ENCODE results near the gene DYNC2I2.
"Not testable (repeated sequence)": the region's sequence is repeated elsewhere in the genome, so short reads cannot be mapped to it uniquely, and the experiment has no call there.

Gene DYNC2I2

DNA sequence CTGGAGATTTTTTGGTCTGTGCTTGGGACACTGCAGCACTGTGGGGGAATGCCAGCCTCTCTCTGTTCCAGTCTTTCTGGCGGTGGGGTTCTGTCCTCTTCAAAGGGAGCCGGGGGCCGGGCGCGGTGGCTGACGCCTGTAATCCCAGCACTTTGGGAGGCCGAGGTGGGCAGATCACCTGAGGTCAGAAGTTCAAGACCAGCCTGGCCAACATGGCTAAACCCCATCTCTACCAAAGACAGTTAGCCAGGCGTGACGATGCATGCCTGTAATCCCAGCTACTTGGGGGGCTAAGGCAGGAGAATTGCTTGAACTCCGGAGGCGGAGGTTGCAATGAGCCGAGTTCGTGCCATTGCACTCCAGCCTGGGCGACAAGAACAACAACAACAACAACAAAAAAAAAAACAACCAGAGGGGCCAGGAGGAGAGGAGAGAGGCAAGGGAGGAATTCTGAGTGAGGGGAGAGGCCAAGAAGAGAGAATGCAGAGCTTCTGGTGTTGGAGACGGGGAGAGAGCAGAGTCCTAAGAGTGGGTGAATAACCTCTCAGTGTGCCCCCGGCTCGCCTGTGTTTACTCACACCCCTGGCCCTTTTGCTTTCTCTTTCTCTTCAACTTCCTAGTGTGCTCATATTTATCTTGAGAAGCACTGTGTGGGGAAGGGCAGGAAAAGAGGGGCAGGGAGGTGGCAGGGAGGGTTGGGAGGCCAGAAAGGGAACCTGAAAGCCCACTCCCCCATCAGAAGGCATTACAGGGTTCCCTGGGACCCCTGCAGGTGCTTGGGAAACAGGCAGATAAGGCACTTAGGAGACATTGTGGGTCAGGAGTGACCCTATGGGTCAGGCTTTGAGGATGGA, 29.2 kb upstream of the DYNC2I2 start:
- DNase-seq: no peak

GRCh38 chr9:128684325-128685199, 27.9 kb upstream of the DYNC2I2 start:
- DNase-seq: peak; percentile 44 to 83

- no peak for DNase-seq
Observed at GRCh38 chr9:128684065-128684324, 27.3 kb upstream of the DYNC2I2 start.

DNA sequence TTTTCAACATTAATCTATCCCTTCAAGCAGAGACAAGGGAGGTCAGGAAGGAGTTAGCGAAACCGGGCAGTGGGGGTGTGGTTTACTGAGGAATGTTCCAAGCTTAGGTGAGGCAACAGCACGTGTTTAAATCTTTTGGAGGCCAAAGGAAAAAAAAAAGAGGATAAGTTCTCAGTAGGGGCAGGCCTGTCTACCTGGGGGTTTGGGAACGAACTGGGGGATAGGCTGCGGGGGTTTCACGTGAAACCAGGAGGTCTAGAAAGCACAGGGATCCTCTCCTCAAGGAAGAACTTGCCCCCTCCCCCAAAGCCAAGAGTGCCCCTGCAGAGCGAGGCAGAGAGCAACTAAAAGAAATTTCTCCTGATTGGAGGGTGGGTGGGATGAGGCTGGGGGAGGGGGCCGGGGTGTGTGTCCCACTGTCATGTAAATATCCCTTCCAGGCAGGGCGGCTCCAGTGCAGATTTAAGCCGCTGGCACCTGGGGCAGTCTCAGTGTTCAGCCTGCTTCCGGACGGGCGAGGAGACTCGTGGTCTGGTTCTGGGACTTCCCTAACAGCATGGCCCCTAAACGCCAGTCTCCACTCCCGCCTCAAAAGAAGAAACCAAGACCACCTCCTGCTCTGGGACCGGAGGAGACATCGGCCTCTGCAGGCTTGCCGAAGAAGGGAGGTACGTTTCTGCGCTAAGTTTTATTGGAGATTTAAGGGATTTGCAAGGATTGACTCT, 26.9 kb upstream of the DYNC2I2 start:
- DNase-seq: peak in 1 of 2 experiments; percentile 37

DNA sequence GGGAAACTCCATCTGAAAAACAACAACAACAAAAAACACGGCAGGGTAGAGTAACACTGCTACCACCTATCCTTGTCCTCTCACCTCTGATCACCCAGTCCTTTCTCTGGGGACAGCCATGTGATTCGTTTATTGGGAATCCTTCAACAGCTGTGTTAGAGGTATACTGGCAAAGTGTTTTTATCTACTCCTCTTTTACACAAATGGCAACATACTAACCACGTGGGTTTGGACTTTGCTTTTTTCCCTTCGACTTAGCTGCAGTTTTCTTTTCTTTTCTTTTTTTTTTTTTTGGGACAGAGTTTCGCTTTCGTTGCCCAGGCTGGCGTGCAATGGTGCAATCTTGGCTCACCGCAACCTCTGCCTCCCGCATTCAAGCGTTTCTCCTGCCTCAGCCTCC, 21.1 kb upstream of the DYNC2I2 start:
- no peak for DNase-seq

DNA sequence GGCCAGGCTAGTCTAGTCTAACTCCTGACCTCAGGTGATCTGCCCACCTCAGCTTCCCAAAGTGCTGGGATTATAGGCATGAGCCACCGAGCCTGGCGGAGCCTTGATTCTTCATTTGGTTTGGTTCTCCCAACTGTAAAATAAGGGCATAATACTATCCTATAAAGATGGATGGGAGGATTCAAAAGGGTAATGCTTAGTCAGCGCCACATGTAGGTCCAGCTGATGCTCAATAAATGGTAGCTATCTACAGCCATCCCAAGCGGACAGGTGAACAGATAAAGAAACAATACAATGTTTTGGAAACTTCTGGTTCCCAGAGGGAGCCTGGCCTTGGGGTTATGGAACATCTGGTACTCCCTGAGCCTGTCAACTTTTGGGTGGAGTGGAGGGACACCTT, 18.7 kb upstream of the DYNC2I2 start:
- no peak for DNase-seq

DNA sequence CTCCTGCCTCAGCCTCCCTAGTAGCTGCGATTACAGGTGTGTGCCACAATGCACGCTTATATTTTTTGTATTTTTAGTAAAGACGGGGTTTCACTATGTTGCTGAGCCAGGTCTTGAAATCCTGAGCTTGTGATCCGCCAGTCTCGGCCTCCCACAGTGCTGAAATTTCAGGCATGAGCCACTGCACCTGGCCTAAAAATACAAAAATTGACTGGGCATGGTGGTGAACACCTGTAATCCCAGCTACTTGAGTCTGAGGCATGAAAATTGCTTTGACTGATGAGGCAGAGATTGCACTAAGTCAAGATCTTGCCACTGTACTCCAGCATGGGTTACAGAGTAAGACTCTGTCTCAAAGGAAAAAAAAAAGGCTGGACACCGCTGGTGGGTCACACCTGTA, 13.1 kb upstream of the DYNC2I2 start:
- DNase-seq: no peak

GRCh38 chr9:128666481-128666941, 9.9 kb upstream of the DYNC2I2 start:
- DNase-seq: peak; percentile 51 to 69

DNA sequence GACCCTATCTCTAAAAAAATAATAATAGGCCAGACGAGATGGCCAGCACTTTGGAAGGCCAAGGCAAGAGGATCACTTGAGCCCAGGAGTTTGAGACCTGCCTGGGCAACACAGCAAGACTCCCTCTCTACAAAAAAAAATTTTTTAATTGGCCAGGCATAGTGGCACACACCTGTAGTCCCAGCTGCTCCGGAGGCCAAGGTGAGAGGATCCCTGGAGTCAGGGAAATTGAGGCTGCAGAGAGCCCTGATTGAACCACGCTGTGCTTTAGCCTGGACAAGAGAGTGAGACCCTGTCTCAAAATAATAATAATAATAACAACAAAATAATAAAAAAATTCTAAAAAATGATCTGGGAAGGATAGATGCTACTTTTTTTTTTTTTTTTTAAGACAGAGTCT, 1.1 kb upstream of the DYNC2I2 start:
- DNase-seq: no peak

GRCh38 chr9:128657344-128657704, 677 bp upstream of the DYNC2I2 start:
- DNase-seq: no peak

- no peak for DNase-seq
Observed at GRCh38 chr9:128654481-128654880, 2.2 kb downstream of the DYNC2I2 start.

- DNase-seq: no peak
Observed at GRCh38 chr9:128653908-128654307, 2.7 kb downstream of the DYNC2I2 start.

GRCh38 chr9:128651798-128652197, 4.8 kb downstream of the DYNC2I2 start:
- DNase-seq: no peak

GRCh38 chr9:128648206-128648605, 8.4 kb downstream of the DYNC2I2 start:
- DNase-seq: not testable (repeated sequence)

DNA sequence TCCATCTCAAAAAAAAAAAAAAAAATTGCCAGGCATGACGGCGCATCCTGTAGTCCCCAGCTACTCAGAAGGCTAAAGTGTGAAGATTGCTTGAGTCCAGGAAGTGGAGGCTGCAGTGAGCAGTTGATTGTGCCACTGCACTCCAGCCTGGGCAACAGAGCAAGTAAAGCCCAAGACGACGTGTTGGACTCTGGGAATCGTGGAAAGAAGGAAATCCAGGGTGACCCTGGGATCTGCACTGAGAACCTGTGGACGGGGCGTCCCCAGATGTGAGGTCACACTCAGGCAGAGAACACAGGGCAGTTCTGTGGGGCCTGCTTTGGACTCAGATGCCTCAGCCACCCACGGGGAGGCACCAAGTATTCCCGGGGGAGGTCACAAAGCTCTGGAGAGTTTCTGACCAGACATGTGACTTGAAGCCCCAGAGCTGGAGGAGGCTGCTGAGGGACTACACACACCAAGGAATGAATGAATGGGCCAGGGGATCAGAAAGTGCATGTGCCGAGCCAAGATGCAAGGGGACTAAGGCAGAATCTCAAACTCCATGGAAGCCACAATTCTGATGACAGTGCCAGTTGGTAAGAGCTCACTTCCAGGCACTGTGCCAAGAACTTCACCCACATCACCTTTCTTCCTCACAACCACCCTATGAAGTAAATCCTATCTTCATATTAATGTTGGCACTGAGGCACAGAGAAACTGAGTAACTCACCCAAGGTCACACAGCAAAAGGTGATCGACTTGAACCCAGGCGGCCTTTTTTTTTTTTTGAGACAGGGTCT, 12.9 kb downstream of the DYNC2I2 start:
- DNase-seq: no peak

DNA sequence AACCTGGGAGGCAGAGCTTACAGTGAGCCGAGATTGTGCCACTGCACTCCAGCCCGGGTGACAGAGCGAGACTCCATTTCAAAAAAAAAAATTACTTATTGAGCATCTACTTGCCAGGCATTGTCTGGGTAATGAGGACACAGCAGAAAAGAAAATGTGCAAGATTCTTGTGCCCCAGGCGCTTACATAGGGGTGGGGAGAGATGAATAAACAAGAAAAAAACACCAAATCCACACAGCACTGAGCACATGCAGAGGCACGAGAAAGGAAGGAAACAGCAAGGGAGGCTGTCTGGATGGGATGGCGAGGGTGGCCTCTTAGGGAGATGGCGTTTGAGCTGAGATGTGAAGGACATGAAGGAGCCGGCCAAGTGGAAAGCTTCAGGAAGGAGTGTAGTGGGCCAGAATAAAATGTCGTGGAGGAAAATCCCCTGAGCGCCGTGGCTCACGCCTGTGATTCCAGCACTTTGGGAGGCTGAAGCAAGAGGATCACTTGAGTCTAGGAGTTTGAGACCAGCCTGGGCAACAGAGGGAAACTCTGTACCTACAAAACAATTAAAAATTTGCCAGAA, 13.9 kb downstream of the DYNC2I2 start:
- DNase-seq: no peak

GRCh38 chr9:128640603-128641002, 16.0 kb downstream of the DYNC2I2 start:
- no peak for DNase-seq

GRCh38 chr9:128638580-128638979, 18.1 kb downstream of the DYNC2I2 start:
- no peak for DNase-seq

GRCh38 chr9:128637656-128638055, 19.0 kb downstream of the DYNC2I2 start:
- no peak for DNase-seq

DNA sequence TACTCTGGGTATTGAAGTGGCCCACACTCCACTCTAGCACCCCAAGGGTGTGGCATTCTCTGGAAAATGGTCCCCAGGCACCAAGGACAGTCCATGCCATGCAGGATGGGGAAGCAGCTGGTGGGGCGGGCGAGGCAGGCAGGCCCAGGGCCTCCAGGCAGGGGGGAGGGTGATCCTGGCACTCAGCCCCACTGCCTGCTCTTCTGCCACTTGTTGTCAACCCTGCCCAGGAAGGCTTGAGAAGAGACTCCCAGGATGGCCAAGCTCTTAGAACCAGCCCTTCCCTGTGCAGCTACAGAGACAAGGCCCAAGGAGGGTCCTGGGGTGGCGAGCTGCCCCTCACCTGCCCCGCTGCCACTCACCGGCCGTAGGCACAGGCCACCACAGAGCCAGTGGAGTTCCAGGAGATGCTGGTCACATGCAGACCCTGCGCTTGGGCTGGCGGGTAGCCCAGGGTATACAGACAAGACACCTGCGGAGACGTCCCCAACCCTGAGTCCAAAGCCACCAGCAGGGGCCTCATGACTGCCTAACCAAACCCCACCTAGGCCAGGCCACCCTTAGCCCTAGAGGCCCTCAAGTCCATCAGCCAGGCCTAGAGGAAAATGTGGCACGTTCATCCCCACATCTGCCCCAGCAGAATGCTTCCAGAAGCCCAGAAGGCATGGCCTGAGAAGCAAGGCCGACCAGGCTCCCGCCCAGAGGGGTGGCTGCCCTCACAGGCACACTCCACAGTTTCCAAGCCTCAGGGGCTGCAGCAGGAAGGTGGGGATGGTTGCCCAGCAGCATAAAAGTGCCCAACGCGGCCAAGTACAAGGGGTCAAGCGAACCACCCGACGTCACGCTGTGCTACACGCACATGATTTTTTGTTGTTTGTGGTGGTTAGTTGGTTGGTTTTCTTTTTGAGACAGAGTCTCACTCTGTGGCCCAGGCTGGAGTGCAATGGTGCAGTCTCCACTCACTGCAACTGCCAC, 19.8 kb downstream of the DYNC2I2 start:
- DNase-seq: no peak

- peak in 1 of 2 experiments; percentile 58 for DNase-seq
Observed at GRCh38 chr9:128636024-128636390, 20.6 kb downstream of the DYNC2I2 start.

Data from SW 1271 (cell line).